CD4-positive, alpha-beta T cell (primary cell): ENCODE measurements around the gene FBN2. TPM values are rescaled to one million over a fixed set of nuclear protein-coding genes. Genes with fewer than 3 reads are reported as not detected.

ENCODE experiments used
- ATAC-seq: fragments of 200-7000 bp; cut with Tn5 transposase; one replicate; pipeline ENCODE4 v1.10.0; 2022; ENCODE audit warnings: mild to moderate bottlenecking; ENCODE audit not compliant: poor library complexity
- CTCF ChIA-PET: fragments of 350-600 bp; sonication (Branson Sonifier 250); formaldehyde crosslinking; loops from one replicate; lab custom pipeline; 2021; ENCODE audit warnings: antibody characterized with exemption, inconsistent platforms; lab: Charles Lee
- POLR2A ChIA-PET: fragments of 350-600 bp; sonication (Branson Sonifier 250); formaldehyde crosslinking; loops from one replicate; lab custom pipeline; 2021; ENCODE audit warnings: antibody characterized with exemption, inconsistent platforms; lab: Charles Lee
- DNase-seq, 14 experiments: peaks; one replicate each; pipeline ENCODE4 v3.0.0-alpha.2; 2013 to 2020; ENCODE audit warnings: mixed read lengths in 2 of 14
- H3K27ac ChIP-seq, 2 donors: one replicate each; pipeline versions ENCODE4 v1.5.1 to v1.7.0; 2013; ENCODE audit warnings: low read length in 2 of 2, low read depth in 1 of 2, mild to moderate bottlenecking in 1 of 2
- H3K27me3 ChIP-seq, 2 experiments: 1 replicate in 1 of 2; 2 replicates in 1 of 2; pipeline versions ENCODE4 v1.6.1 to v1.7.0; 2013; ENCODE audit warnings: low read length in 2 of 2, control low read depth in 1 of 2, mild to moderate bottlenecking in 1 of 2, moderate library complexity in 1 of 2; ENCODE audit not compliant: insufficient read depth in 2 of 2, control insufficient read depth in 1 of 2
- H3K36me3 ChIP-seq: one replicate; pipeline ENCODE4 v1.6.1; 2013; ENCODE audit warnings: low read length, control low read depth; ENCODE audit not compliant: insufficient read depth
- H3K4me1 ChIP-seq: one replicate; pipeline ENCODE4 v1.6.1; 2013; ENCODE audit warnings: low read length, control low read depth; ENCODE audit not compliant: insufficient read depth
- H3K4me3 ChIP-seq: one replicate; pipeline ENCODE4 v1.5.1; 2013; ENCODE audit warnings: mild to moderate bottlenecking, low read length, moderate library complexity
- H3K9me3 ChIP-seq, 2 experiments: 1 replicate in 1 of 2; 2 replicates in 1 of 2; pipeline versions ENCODE4 v1.6.1 to v1.7.0; 2013; ENCODE audit warnings: low read length in 2 of 2, mild to moderate bottlenecking in 2 of 2, control low read depth in 1 of 2, moderate library complexity in 1 of 2; ENCODE audit not compliant: control insufficient read depth in 1 of 2, insufficient read depth in 1 of 2
- H3K27ac Mint-ChIP-seq: one replicate; pipeline ENCODE4 v1.8.0; 2020; ENCODE audit warnings: mixed read lengths
- H3K27me3 Mint-ChIP-seq: one replicate; pipeline ENCODE4 v1.8.0; 2021; ENCODE audit warnings: mixed read lengths
- H3K36me3 Mint-ChIP-seq: one replicate; pipeline ENCODE4 v1.8.0; 2021; ENCODE audit warnings: low read depth, mixed read lengths
- H3K4me1 Mint-ChIP-seq: one replicate; pipeline ENCODE4 v1.8.0; 2021; ENCODE audit warnings: low read depth, mixed read lengths
- H3K4me3 Mint-ChIP-seq: one replicate; pipeline ENCODE4 v1.8.0; 2020; ENCODE audit warnings: mild to moderate bottlenecking, mixed read lengths
- H3K9me3 Mint-ChIP-seq: one replicate; pipeline ENCODE4 v1.8.0; 2020; ENCODE audit warnings: mixed read lengths
- CTCF ChIP-seq: fragments of 200-600 bp; IDR thresholded peaks from one replicate; pipeline ENCODE4 v1.8.0; 2022; ENCODE audit warnings: antibody characterized with exemption, mild to moderate bottlenecking
- intact Hi-C, 2 experiments: fragments of 100-400 bp; cut with DNase I in 1 of 2; cut with micrococcal nuclease in 1 of 2; formaldehyde crosslinking; loops; one replicate each; pipeline versions ENCODE4 v1.15.1 to v1.9.0; 2023 to 2025; cut with DNase I, micrococcal nuclease
- total RNA-seq, 174 experiments: library from RNA in 2 of 174; stranded (reverse) in 2 of 174; gene quantifications; one replicate each; pipeline ENCODE4 v1.2.3 and lab custom pipeline; 2021 to 2026

Gene FBN2
- total RNA-seq, 2 experiments from 2014 or later = 0.06 TPM; not detected in 1

DNA sequence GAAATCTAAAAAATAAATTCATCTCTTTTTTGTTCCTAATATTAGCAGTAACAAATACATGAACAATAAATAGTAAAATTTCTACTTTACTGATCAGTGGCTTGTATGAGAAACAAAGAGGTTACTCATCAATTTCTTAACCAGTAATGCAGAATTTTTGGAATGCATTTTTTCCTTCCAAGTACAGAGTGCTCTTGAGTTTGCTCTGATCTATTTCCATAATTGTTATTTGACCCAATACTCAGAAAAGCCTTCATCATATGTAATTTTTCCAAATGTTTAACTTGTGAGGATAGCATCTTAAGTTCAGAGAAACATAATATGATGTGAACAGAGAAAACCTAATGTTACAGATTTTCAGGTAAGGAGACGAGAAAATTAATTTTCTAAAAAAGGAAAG lies 47.3 kb downstream of the FBN2 start:
- no peak for TF ChIP-seq CTCF
- Histone ChIP-seq H3K4me1 (no peaks in the 10 kb centered on the region), H3K27me3 (no peaks in the 10 kb centered on the region), H3K36me3 (no peaks in the 10 kb centered on the region), H3K27ac (no peak overlapping the region), H3K9me3 (no peaks in the 10 kb centered on the region), H3K4me3 (no peak overlapping the region)
- ATAC-seq (no peak), DNase-seq (no peak)
- Mint-ChIP-seq H3K27me3 (no peaks in the 10 kb centered on the region), H3K27ac (no peak overlapping the region), H3K9me3 (peaks cover 9% of the 10 kb centered on the region), H3K4me1 (no peaks in the 10 kb centered on the region), H3K4me3 (no peak overlapping the region), H3K36me3 (no peaks in the 10 kb centered on the region)
- CTCF ChIA-PET = no interaction called here
- intact Hi-C loops = no loop called here
- POLR2A ChIA-PET = no interaction called here

DNA sequence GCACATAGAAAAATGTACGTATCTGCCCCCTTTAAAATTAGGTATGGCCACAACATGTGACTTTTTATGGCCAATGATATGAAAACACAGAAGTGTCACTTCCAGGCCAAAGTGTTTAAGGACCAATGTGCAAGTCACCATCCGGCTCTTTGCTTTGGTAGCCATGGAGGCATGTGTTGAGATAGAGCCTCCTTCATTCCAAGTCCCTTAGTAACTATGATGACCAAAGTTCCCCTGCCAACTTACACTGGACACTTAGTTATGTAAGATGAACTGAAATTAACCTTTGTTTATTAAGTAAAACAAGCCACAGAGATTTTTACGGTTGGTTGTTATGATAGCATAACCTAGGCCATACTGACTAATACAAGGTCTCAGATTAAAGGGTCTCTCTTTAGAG lies 51.0 kb downstream of the FBN2 start:
- no peak overlapping the region for H3K4me3 Mint-ChIP-seq
- ATAC-seq = no peak
- CTCF ChIA-PET = no interaction called here

DNA sequence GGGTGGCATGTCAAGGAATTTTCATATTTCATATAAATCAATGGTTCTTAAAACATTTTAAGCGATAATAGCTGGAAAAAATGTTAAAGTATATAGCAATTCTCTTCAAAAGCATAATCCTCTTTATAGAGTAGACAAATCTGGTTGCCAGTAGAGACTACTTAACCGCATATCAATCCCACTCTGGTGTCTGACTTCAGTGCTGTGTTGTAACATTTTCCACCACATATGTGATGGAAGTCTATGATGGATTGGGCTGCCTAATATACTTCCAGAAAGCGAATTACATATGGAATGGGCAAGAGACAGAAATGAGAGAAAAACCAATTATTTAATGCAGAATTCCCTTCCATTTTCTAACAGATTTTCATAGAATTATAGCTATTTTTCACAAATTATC lies 54.3 kb downstream of the FBN2 start:
- CTCF ChIA-PET = no interaction called here
- Histone ChIP-seq H3K36me3 (no peaks in the 10 kb centered on the region), H3K4me3 (no peak overlapping the region), H3K9me3 (no peaks in the 10 kb centered on the region), H3K27me3 (no peaks in the 10 kb centered on the region), H3K27ac (no peak overlapping the region), H3K4me1 (no peaks in the 10 kb centered on the region)
- no peaks in the 10 kb centered on the region for H3K27me3 Mint-ChIP-seq
- intact Hi-C loops = no loop called here
- POLR2A ChIA-PET = no interaction called here
- H3K9me3 Mint-ChIP-seq = no peaks in the 10 kb centered on the region
- H3K36me3 Mint-ChIP-seq = no peaks in the 10 kb centered on the region
- ATAC-seq (no peak), DNase-seq (no peak)
- no peak overlapping the region for H3K4me3 Mint-ChIP-seq
- H3K27ac Mint-ChIP-seq = no peak overlapping the region
- no peak for TF ChIP-seq CTCF
- H3K4me1 Mint-ChIP-seq = no peaks in the 10 kb centered on the region

More for the DNA sequence above, 51.0 kb downstream of the FBN2 start:
- H3K9me3 ChIP-seq = no peaks in the 10 kb centered on the region
- no peaks in the 10 kb centered on the region for H3K36me3 Mint-ChIP-seq
- H3K9me3 Mint-ChIP-seq = no peaks in the 10 kb centered on the region
- H3K4me3 ChIP-seq = no peak overlapping the region
- no peaks in the 10 kb centered on the region for H3K27me3 Mint-ChIP-seq
- no peaks in the 10 kb centered on the region for H3K36me3 ChIP-seq
- H3K27ac ChIP-seq = no peak overlapping the region
- H3K27me3 ChIP-seq = no peaks in the 10 kb centered on the region
- H3K4me1 Mint-ChIP-seq = no peaks in the 10 kb centered on the region
- no peaks in the 10 kb centered on the region for H3K4me1 ChIP-seq
- POLR2A ChIA-PET = no interaction called here
- TF ChIP-seq CTCF = no peak
- intact Hi-C loops = no loop called here
- no peak overlapping the region for H3K27ac Mint-ChIP-seq
- no peak for DNase-seq
